Thyroid gland (tissue), 4 donors: ENCODE measurements around the gene AFG3L2. TPM values are rescaled to one million over a fixed set of nuclear protein-coding genes. Genes with fewer than 3 reads are reported as not detected.

Source experiments
- DNase-seq, 2 donors: peaks; one replicate each; pipeline ENCODE4 v3.0.0-alpha.2; 2019
- H3K27ac ChIP-seq, 3 donors: fragments of 200-600 bp; sonication (generic); 1 replicate in 2 of 3; 2 replicates in 1 of 3; pipeline ENCODE4 v1.5.1; 2016 to 2019; ENCODE audit warnings: mild to moderate bottlenecking in 1 of 3, moderate library complexity in 1 of 3
- H3K27me3 ChIP-seq: fragments of 200-600 bp; sonication (generic); one replicate; pipeline ENCODE4 v1.5.1; 2019
- H3K36me3 ChIP-seq, 2 donors: fragments of 200-600 bp; sonication (generic); one replicate each; pipeline ENCODE4 v1.5.1; 2016 to 2019
- H3K4me1 ChIP-seq, 2 donors: fragments of 200-600 bp; sonication (generic); one replicate each; pipeline ENCODE4 v1.5.1; 2017 to 2019
- H3K4me3 ChIP-seq, 3 donors: fragments of 200-600 bp; sonication (generic); replicated peaks in 1 of 3; 1 replicate in 2 of 3; 2 replicates in 1 of 3; pipeline ENCODE4 v1.5.1; 2016; ENCODE audit warnings: mild to moderate bottlenecking in 1 of 3
- H3K9me3 ChIP-seq: fragments of 200-600 bp; sonication (generic); one replicate; pipeline ENCODE4 v1.5.1; 2017
- POLR2A ChIP-seq, 2 donors: fragments of 450-650 bp; IDR thresholded peaks; one replicate each; pipeline ENCODE4 v1.6.1; 2017; ENCODE audit warnings: antibody characterized with exemption in 2 of 2, mild to moderate bottlenecking in 2 of 2, moderate library complexity in 1 of 2
- WGBS, 2 donors: methylation state at CpG; one replicate each; pipeline ENCODE4 v1.1.5; 2017; 5-methylcytosine and 5-hydroxymethylcytosine counted together
- intact Hi-C: fragments of 100-400 bp; cut with DNase I; formaldehyde crosslinking; loops from one replicate; pipeline ENCODE4 v1.15.1; 2023
- total RNA-seq, 4 donors: library from RNA; depleted of rRNA; stranded (reverse); fragments of >200 nt; gene quantifications; one replicate each; pipeline ENCODE4 v1.2.3, GENCODE V29; 2016
- TF ChIP-seq, protein P1 (sequence below), 6 experiments: fragments of 200-600 bp in 3 of 6; fragments of 450-650 bp in 3 of 6; sonication (generic) in 3 of 6; IDR thresholded peaks; one replicate each; pipeline ENCODE4 v1.5.1; 2016 to 2019; ENCODE audit warnings: antibody characterized with exemption in 6 of 6, mild to moderate bottlenecking in 2 of 6, inconsistent platforms in 1 of 6, moderate library complexity in 1 of 6

The AFG3L2 gene
- total RNA-seq, 4 donors from 2014 or later = 60.9 to 92.4 (median 84.7) TPM

- no peaks in the 10 kb centered on the region for H3K36me3 ChIP-seq
- DNase-seq = no peak
- no peak overlapping the region for H3K27ac ChIP-seq
- H3K9me3 ChIP-seq = no peaks in the 10 kb centered on the region
- intact Hi-C loops = no loop called here
- TF ChIP-seq, protein P1, sequence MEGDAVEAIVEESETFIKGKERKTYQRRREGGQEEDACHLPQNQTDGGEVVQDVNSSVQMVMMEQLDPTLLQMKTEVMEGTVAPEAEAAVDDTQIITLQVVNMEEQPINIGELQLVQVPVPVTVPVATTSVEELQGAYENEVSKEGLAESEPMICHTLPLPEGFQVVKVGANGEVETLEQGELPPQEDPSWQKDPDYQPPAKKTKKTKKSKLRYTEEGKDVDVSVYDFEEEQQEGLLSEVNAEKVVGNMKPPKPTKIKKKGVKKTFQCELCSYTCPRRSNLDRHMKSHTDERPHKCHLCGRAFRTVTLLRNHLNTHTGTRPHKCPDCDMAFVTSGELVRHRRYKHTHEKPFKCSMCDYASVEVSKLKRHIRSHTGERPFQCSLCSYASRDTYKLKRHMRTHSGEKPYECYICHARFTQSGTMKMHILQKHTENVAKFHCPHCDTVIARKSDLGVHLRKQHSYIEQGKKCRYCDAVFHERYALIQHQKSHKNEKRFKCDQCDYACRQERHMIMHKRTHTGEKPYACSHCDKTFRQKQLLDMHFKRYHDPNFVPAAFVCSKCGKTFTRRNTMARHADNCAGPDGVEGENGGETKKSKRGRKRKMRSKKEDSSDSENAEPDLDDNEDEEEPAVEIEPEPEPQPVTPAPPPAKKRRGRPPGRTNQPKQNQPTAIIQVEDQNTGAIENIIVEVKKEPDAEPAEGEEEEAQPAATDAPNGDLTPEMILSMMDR (IDR thresholded peaks at IDR 0.05) = no peak
- no peak for TF ChIP-seq POLR2A (IDR thresholded peaks at IDR 0.05)
- no peaks in the 10 kb centered on the region for H3K4me1 ChIP-seq
- no peak overlapping the region for H3K4me3 ChIP-seq
- 86 to 93% methylated on average over 1 of the region's 1 CpG for WGBS, 2 donors
- no peaks in the 10 kb centered on the region for H3K27me3 ChIP-seq
Measured at GRCh38 chr18:12296457-12296856, 80.6 kb downstream of the AFG3L2 start.

GRCh38 chr18:12296087-12296403 is 81.0 kb downstream of the AFG3L2 start:
- Histone ChIP-seq H3K9me3 (no peaks in the 10 kb centered on the region), H3K4me3 (no peak overlapping the region), H3K27me3 (no peaks in the 10 kb centered on the region), H3K27ac (no peak overlapping the region), H3K4me1 (no peaks in the 10 kb centered on the region), H3K36me3 (no peaks in the 10 kb centered on the region)
- intact Hi-C loops = no loop called here
- TF ChIP-seq, protein P1 (IDR thresholded peaks at IDR 0.05) = no peak
- TF ChIP-seq POLR2A (IDR thresholded peaks at IDR 0.05) = no peak
- no peak for DNase-seq
- 90 to 91% methylated on average over 3 of the region's 3 CpGs for WGBS, 2 donors

- DNase-seq = no peak
Measured at GRCh38 chr18:12295389-12296086, 81.5 kb downstream of the AFG3L2 start.

GRCh38 chr18:12293831-12294230 is 83.2 kb downstream of the AFG3L2 start:
- TF ChIP-seq, protein P1 (IDR thresholded peaks at IDR 0.05) = no peak
- no peak for TF ChIP-seq POLR2A (IDR thresholded peaks at IDR 0.05)
- Histone ChIP-seq H3K4me1 (peaks cover 2 to 3% of the 10 kb centered on the region in 2 donors), H3K9me3 (no peaks in the 10 kb centered on the region), H3K4me3 (no peak overlapping the region), H3K27me3 (no peaks in the 10 kb centered on the region), H3K27ac (no peak overlapping the region), H3K36me3 (no peaks in the 10 kb centered on the region)
- DNase-seq = no peak
- intact Hi-C loops = no loop called here
- 75 to 85% methylated on average over 8 to 11 of the region's 11 CpGs for WGBS, 2 donors

More at GRCh38 chr18:12295389-12296086, 81.5 kb downstream of the AFG3L2 start:
- Histone ChIP-seq H3K27ac (no peak overlapping the region), H3K4me1 (no peaks in the 10 kb centered on the region), H3K36me3 (no peaks in the 10 kb centered on the region), H3K27me3 (no peaks in the 10 kb centered on the region), H3K4me3 (no peak overlapping the region), H3K9me3 (no peaks in the 10 kb centered on the region)
- TF ChIP-seq, protein P1 (IDR thresholded peaks at IDR 0.05) = no peak
- no peak for TF ChIP-seq POLR2A (IDR thresholded peaks at IDR 0.05)
- intact Hi-C loops = no loop called here
- 93 to 94% methylated on average over 18 of the region's 18 CpGs for WGBS, 2 donors

- intact Hi-C loops = no loop called here
- Histone ChIP-seq H3K27me3 (no peaks in the 10 kb centered on the region), H3K4me3 (no peak overlapping the region), H3K9me3 (no peaks in the 10 kb centered on the region), H3K4me1 (peaks cover 10 to 11% of the 10 kb centered on the region in 2 donors), H3K36me3 (no peaks in the 10 kb centered on the region), H3K27ac (no peak overlapping the region)
- WGBS, 2 donors = 76 to 78% methylated on average over 14 of the region's 14 CpGs
- TF ChIP-seq POLR2A (IDR thresholded peaks at IDR 0.05) = no peak
- TF ChIP-seq, protein P1 (IDR thresholded peaks at IDR 0.05) = no peak
- DNase-seq = no peak
Measured at GRCh38 chr18:12291690-12292089, 85.3 kb downstream of the AFG3L2 start.
